Natural killer cell (primary cell): Measurements from ENCODE around the gene GAB4. TPM values are rescaled to one million over a fixed set of nuclear protein-coding genes. Genes with fewer than 3 reads are reported as not detected.
A peak's percentile ranks its signal among the peaks of the same experiment; 100 is the strongest.

ENCODE experiments used
- ATAC-seq, 3 donors: fragments of 150-1000 bp in 2 of 3; fragments of 200-7000 bp in 1 of 3; cut with Tn5 transposase; 1 replicate in 1 of 3; 2 replicates in 2 of 3; pipeline ENCODE4 v1.10.0; 2021; ENCODE audit warnings: mild to moderate bottlenecking in 2 of 3, moderate library complexity in 2 of 3
- DNase-seq, 2 donors: peaks; one replicate each; pipeline versions ENCODE4 v3.0.0 to v3.0.0-alpha.2; 2013 to 2021; ENCODE audit warnings: mixed read lengths in 1 of 2
- H3K27ac ChIP-seq: one replicate; pipeline ENCODE4 v1.5.1; 2013; ENCODE audit warnings: mild to moderate bottlenecking, low read length
- H3K27me3 ChIP-seq: one replicate; pipeline ENCODE4 v1.6.1; 2013; ENCODE audit warnings: low read length; ENCODE audit not compliant: control insufficient read depth, insufficient read depth
- H3K36me3 ChIP-seq: one replicate; pipeline ENCODE4 v1.6.1; 2013; ENCODE audit warnings: low read length; ENCODE audit not compliant: control insufficient read depth, insufficient read depth
- H3K4me1 ChIP-seq: one replicate; pipeline ENCODE4 v1.6.1; 2013; ENCODE audit warnings: low read length; ENCODE audit not compliant: control insufficient read depth, insufficient read depth
- H3K4me3 ChIP-seq: one replicate; pipeline ENCODE4 v1.5.1; 2013; ENCODE audit warnings: low read length
- H3K9me3 ChIP-seq: one replicate; pipeline ENCODE4 v1.6.1; 2013; ENCODE audit warnings: low read length; ENCODE audit not compliant: control insufficient read depth, insufficient read depth
- H3K27ac Mint-ChIP-seq, 2 donors: one replicate each; pipeline ENCODE4 v1.8.0; 2022; ENCODE audit warnings: mild to moderate bottlenecking in 2 of 2, mixed read lengths in 2 of 2, moderate library complexity in 1 of 2
- H3K27me3 Mint-ChIP-seq, 2 donors: one replicate each; pipeline ENCODE4 v1.8.0; 2022; ENCODE audit warnings: low read depth in 2 of 2, mixed read lengths in 2 of 2
- H3K36me3 Mint-ChIP-seq: one replicate; pipeline ENCODE4 v1.8.0; 2022; ENCODE audit warnings: mixed read lengths
- H3K4me1 Mint-ChIP-seq, 2 donors: one replicate each; pipeline ENCODE4 v1.8.0; 2022; ENCODE audit warnings: mixed read lengths in 2 of 2
- H3K4me3 Mint-ChIP-seq: one replicate; pipeline ENCODE4 v1.8.0; 2022; ENCODE audit warnings: mild to moderate bottlenecking, moderate library complexity, mixed read lengths
- H3K9me3 Mint-ChIP-seq, 2 donors: one replicate each; pipeline ENCODE4 v1.8.0; 2022; ENCODE audit warnings: mixed read lengths in 2 of 2
- CTCF ChIP-seq: fragments of 200-600 bp; IDR thresholded peaks from one replicate; pipeline ENCODE4 v1.8.0; 2022; ENCODE audit warnings: antibody characterized with exemption
- WGBS: methylation state at CpG from one replicate; pipeline ENCODE4 v1.1.7; 2013; ENCODE audit warnings: missing lambda C conversion rate; ENCODE audit not compliant: insufficient coverage; 5-methylcytosine and 5-hydroxymethylcytosine counted together
- intact Hi-C: fragments of 100-400 bp; cut with micrococcal nuclease; formaldehyde crosslinking; loops from one replicate; pipeline ENCODE4 v1.14.2; 2022
- total RNA-seq, 4 donors: library from RNA; stranded (reverse); fragments of 120-200 nt in 1 of 4; gene quantifications; one replicate each; pipeline versions ENCODE4 v1.2.3 to v1.2.4, GENCODE V29; 2013 to 2022

GAB4 gene
- total RNA-seq, 3 donors from 2014 or later (not counting 1 experiment from before 2014, with no cell fraction given), result 0.57 to 4.6 (median 2.7) TPM

- ATAC-seq, result peak in 2 of 3 donors; percentile 22 to 31
- no peaks in the 10 kb centered on the region for H3K27me3 ChIP-seq
- peaks cover 54% of the 10 kb centered on the region for H3K4me1 ChIP-seq
- no peaks in the 10 kb centered on the region for H3K27me3 Mint-ChIP-seq
- H3K36me3 Mint-ChIP-seq, result peaks cover 11% of the 10 kb centered on the region
- H3K36me3 ChIP-seq, result no peaks in the 10 kb centered on the region
- no peak for TF ChIP-seq CTCF
- peak overlapping the region; percentile 57 for H3K27ac ChIP-seq
- peak overlapping the region in 1 of 2 donors; percentile 88 for H3K27ac Mint-ChIP-seq
- no peak for DNase-seq
- no peak overlapping the region for H3K4me3 Mint-ChIP-seq
- peaks cover 6 to 11% of the 10 kb centered on the region in 2 donors for H3K9me3 Mint-ChIP-seq
- no peaks in the 10 kb centered on the region for H3K9me3 ChIP-seq
- peaks cover 46 to 57% of the 10 kb centered on the region in 2 donors for H3K4me1 Mint-ChIP-seq
- intact Hi-C loops, result no loop called here
- WGBS, result 60% methylated on average over 10 of the region's 10 CpGs
- no peak overlapping the region for H3K4me3 ChIP-seq
Measured at GRCh38 chr22:16975155-16975885, 32.7 kb downstream of the GAB4 start.

GRCh38 chr22:16974298-16975084 is 33.5 kb downstream of the GAB4 start:
- Mint-ChIP-seq H3K4me1 (peaks cover 52 to 65% of the 10 kb centered on the region in 2 donors), H3K27ac (peak overlapping the region; percentile 56 to 88), H3K4me3 (peak overlapping the region; percentile 86), H3K36me3 (peaks cover 11% of the 10 kb centered on the region), H3K27me3 (no peaks in the 10 kb centered on the region), H3K9me3 (peaks cover 6 to 11% of the 10 kb centered on the region in 2 donors)
- H3K27me3 ChIP-seq, result no peaks in the 10 kb centered on the region
- no peaks in the 10 kb centered on the region for H3K9me3 ChIP-seq
- no peak overlapping the region for H3K4me3 ChIP-seq
- no peaks in the 10 kb centered on the region for H3K36me3 ChIP-seq
- DNase-seq (no peak), ATAC-seq (peak; percentile 70 to 80 (median 72))
- peaks cover 62% of the 10 kb centered on the region for H3K4me1 ChIP-seq
- peak overlapping the region; percentile 57 for H3K27ac ChIP-seq
- WGBS, result 52% methylated on average over 11 of the region's 11 CpGs
- intact Hi-C loops, result no loop called here
- TF ChIP-seq CTCF, result no peak

GRCh38 chr22:16973591-16974297 is 34.3 kb downstream of the GAB4 start:
- H3K36me3 Mint-ChIP-seq, result peaks cover 11% of the 10 kb centered on the region

More at GRCh38 chr22:16973591-16974297, 34.3 kb downstream of the GAB4 start:
- Histone ChIP-seq H3K9me3 (no peaks in the 10 kb centered on the region), H3K4me3 (no peak overlapping the region), H3K4me1 (peaks cover 63% of the 10 kb centered on the region), H3K27me3 (no peaks in the 10 kb centered on the region), H3K36me3 (no peaks in the 10 kb centered on the region), H3K27ac (no peak overlapping the region)
- Mint-ChIP-seq H3K27ac (peak overlapping the region; percentile 56 to 88), H3K4me3 (peak overlapping the region; percentile 86), H3K27me3 (no peaks in the 10 kb centered on the region), H3K4me1 (peaks cover 55 to 69% of the 10 kb centered on the region in 2 donors), H3K9me3 (peaks cover 6 to 11% of the 10 kb centered on the region in 2 donors)
- ATAC-seq (no peak), DNase-seq (no peak)
- intact Hi-C loops, result no loop called here
- WGBS, result 100% methylated on average over 2 of the region's 2 CpGs
- no peak for TF ChIP-seq CTCF
